ENCODE data around the gene GGA3.
A peak's percentile ranks its signal among the peaks of the same experiment; 100 is the strongest.
"Not testable (repeated sequence)": the region's sequence is repeated elsewhere in the genome, so short reads cannot be mapped to it uniquely, and the experiment has no call there.

The GGA3 gene

GRCh38 chr17:75300280-75300679 lies 38.9 kb upstream of the GGA3 start:
- H4K5ac ChIP-seq (ENCODE audit: low read length): no peak overlapping the region
- WGBS (ENCODE audit: extremely low coverage, insufficient coverage, low lambda C conversion rate): no CpG with 5 or more reads among the region's 7 CpGs
- H2BK15ac ChIP-seq (replicated peaks; ENCODE audit: low read depth): no peak overlapping the region
- H2BK120ac ChIP-seq (ENCODE audit: low read depth, low read length): no peak overlapping the region
- H2AK5ac ChIP-seq (ENCODE audit: low read length): no peak overlapping the region
- H3K27me3 ChIP-seq (ENCODE audit: insufficient read depth, low read length, poor library complexity): no peaks in the 10 kb centered on the region
- H3K4me1 ChIP-seq (ENCODE audit: control insufficient read depth, low read depth, low read length): no peaks in the 10 kb centered on the region
- H3K23ac ChIP-seq (ENCODE audit: low read length): no peak overlapping the region
- no peak overlapping the region for H3K56ac ChIP-seq (ENCODE audit: low read length)
- no peak overlapping the region for H2BK5ac ChIP-seq (ENCODE audit: low read length)
- H3K18ac ChIP-seq (ENCODE audit: low read length): no peak overlapping the region
- no peak overlapping the region for H3K4ac ChIP-seq (ENCODE audit: low read depth, low read length)
- no peak overlapping the region for H3K27ac ChIP-seq (ENCODE audit: low read depth, low read length)
- no peak overlapping the region for H4K8ac ChIP-seq (ENCODE audit: low read depth, low read length)
- H3K79me1 ChIP-seq (ENCODE audit: low read length): no peaks in the 10 kb centered on the region
- no peak overlapping the region for H3K4me3 ChIP-seq (ENCODE audit: low read length)
- no peaks in the 10 kb centered on the region for H3K79me2 ChIP-seq (ENCODE audit: control insufficient read depth, insufficient read depth, low read length)
- DNase-seq: no peak
- H3K9ac ChIP-seq (ENCODE audit: low read length): no peak overlapping the region
- no peak overlapping the region for H3K4me2 ChIP-seq (ENCODE audit: low read length)
- H3K36me3 ChIP-seq (ENCODE audit: control insufficient read depth, insufficient read depth, low read length): no peaks in the 10 kb centered on the region

GRCh38 chr17:75295201-75296158 lies 34.1 kb upstream of the GGA3 start:
- WGBS (ENCODE audit: extremely low coverage, insufficient coverage, low lambda C conversion rate): no CpG with 5 or more reads among the region's 8 CpGs
- no peak overlapping the region for H3K18ac ChIP-seq (ENCODE audit: low read length)
- H3K79me2 ChIP-seq (ENCODE audit: control insufficient read depth, insufficient read depth, low read length): no peaks in the 10 kb centered on the region
- H3K56ac ChIP-seq (ENCODE audit: low read length): no peak overlapping the region
- H2BK5ac ChIP-seq (ENCODE audit: low read length): no peak overlapping the region
- no peak overlapping the region for H2BK120ac ChIP-seq (ENCODE audit: low read depth, low read length)
- H3K4me1 ChIP-seq (ENCODE audit: control insufficient read depth, low read depth, low read length): no peaks in the 10 kb centered on the region
- no peaks in the 10 kb centered on the region for H3K27me3 ChIP-seq (ENCODE audit: insufficient read depth, low read length, poor library complexity)
- H3K4me2 ChIP-seq (ENCODE audit: low read length): no peak overlapping the region
- no peak for DNase-seq
- H4K5ac ChIP-seq (ENCODE audit: low read length): no peak overlapping the region
- H2BK15ac ChIP-seq (replicated peaks; ENCODE audit: low read depth): no peak overlapping the region
- no peak overlapping the region for H3K9ac ChIP-seq (ENCODE audit: low read length)
- no peak overlapping the region for H3K4ac ChIP-seq (ENCODE audit: low read depth, low read length)
- no peak overlapping the region for H4K8ac ChIP-seq (ENCODE audit: low read depth, low read length)
- H3K27ac ChIP-seq (ENCODE audit: low read depth, low read length): no peak overlapping the region
- H3K23ac ChIP-seq (ENCODE audit: low read length): no peak overlapping the region
- H3K4me3 ChIP-seq (ENCODE audit: low read length): no peak overlapping the region
- no peak overlapping the region for H2AK5ac ChIP-seq (ENCODE audit: low read length)
- H3K79me1 ChIP-seq (ENCODE audit: low read length): no peaks in the 10 kb centered on the region
- no peaks in the 10 kb centered on the region for H3K36me3 ChIP-seq (ENCODE audit: control insufficient read depth, insufficient read depth, low read length)

- H4K8ac ChIP-seq (ENCODE audit: low read depth, low read length); H3K79me2 ChIP-seq (ENCODE audit: control insufficient read depth, insufficient read depth, low read length); H3K36me3 ChIP-seq (ENCODE audit: control insufficient read depth, insufficient read depth, low read length); H3K23ac ChIP-seq (ENCODE audit: low read length); H2AK5ac ChIP-seq (ENCODE audit: low read length); H3K4me1 ChIP-seq (ENCODE audit: control insufficient read depth, low read depth, low read length); H3K4me3 ChIP-seq (ENCODE audit: low read length); H2BK120ac ChIP-seq (ENCODE audit: low read depth, low read length); H3K9ac ChIP-seq (ENCODE audit: low read length); H3K4me2 ChIP-seq (ENCODE audit: low read length); H3K18ac ChIP-seq (ENCODE audit: low read length); H3K27me3 ChIP-seq (ENCODE audit: insufficient read depth, low read length, poor library complexity); H2BK5ac ChIP-seq (ENCODE audit: low read length); H3K56ac ChIP-seq (ENCODE audit: low read length); H3K79me1 ChIP-seq (ENCODE audit: low read length); H3K4ac ChIP-seq (ENCODE audit: low read depth, low read length); DNase-seq; H3K27ac ChIP-seq (ENCODE audit: low read depth, low read length); H2BK15ac ChIP-seq (replicated peaks; ENCODE audit: low read depth); H4K5ac ChIP-seq (ENCODE audit: low read length): not testable (repeated sequence)
- no CpG with 5 or more reads among the region's 16 CpGs for WGBS (ENCODE audit: extremely low coverage, insufficient coverage, low lambda C conversion rate)
These were observed 31.5 kb upstream of the GGA3 start for GRCh38 chr17:75292810-75293448.

- H3K18ac ChIP-seq (ENCODE audit: low read length): peak overlapping the region; percentile 14
- peak overlapping the region; percentile 66 for H3K56ac ChIP-seq (ENCODE audit: low read length)
- no peak overlapping the region for H3K4ac ChIP-seq (ENCODE audit: low read depth, low read length)
- H3K27me3 ChIP-seq (ENCODE audit: insufficient read depth, low read length, poor library complexity): no peaks in the 10 kb centered on the region
- H4K5ac ChIP-seq (ENCODE audit: low read length): no peak overlapping the region
- H3K4me1 ChIP-seq (ENCODE audit: control insufficient read depth, low read depth, low read length): no peaks in the 10 kb centered on the region
- H2BK5ac ChIP-seq (ENCODE audit: low read length): no peak overlapping the region
- no peaks in the 10 kb centered on the region for H3K36me3 ChIP-seq (ENCODE audit: control insufficient read depth, insufficient read depth, low read length)
- H4K8ac ChIP-seq (ENCODE audit: low read depth, low read length): no peak overlapping the region
- peak overlapping the region; percentile 67 for H3K9ac ChIP-seq (ENCODE audit: low read length)
- no peak overlapping the region for H2BK15ac ChIP-seq (replicated peaks; ENCODE audit: low read depth)
- no peak overlapping the region for H3K27ac ChIP-seq (ENCODE audit: low read depth, low read length)
- H3K79me2 ChIP-seq (ENCODE audit: control insufficient read depth, insufficient read depth, low read length): no peaks in the 10 kb centered on the region
- WGBS (ENCODE audit: extremely low coverage, insufficient coverage, low lambda C conversion rate): no CpG with 5 or more reads among the region's 26 CpGs
- H3K4me3 ChIP-seq (ENCODE audit: low read length): peak overlapping the region; percentile 49
- no peak overlapping the region for H3K23ac ChIP-seq (ENCODE audit: low read length)
- H2AK5ac ChIP-seq (ENCODE audit: low read length): no peak overlapping the region
- DNase-seq: no peak
- peak overlapping the region; percentile 32 for H2BK120ac ChIP-seq (ENCODE audit: low read depth, low read length)
- peak overlapping the region; percentile 51 for H3K4me2 ChIP-seq (ENCODE audit: low read length)
- no peaks in the 10 kb centered on the region for H3K79me1 ChIP-seq (ENCODE audit: low read length)
These were observed 28.5 kb upstream of the GGA3 start for GRCh38 chr17:75289832-75290337.

- Histone ChIP-seq H4K5ac (ENCODE audit: low read length) (no peak within 1 kb of the TSS), H3K27me3 (ENCODE audit: insufficient read depth, low read length, poor library complexity) (no peaks in the 10 kb centered on the region), H2BK120ac (ENCODE audit: low read depth, low read length) (peak within 1 kb of the TSS; percentile 32), H3K23ac (ENCODE audit: low read length) (no peak within 1 kb of the TSS), H3K27ac (ENCODE audit: low read depth, low read length) (no peak within 1 kb of the TSS), H3K79me2 (ENCODE audit: control insufficient read depth, insufficient read depth, low read length) (no peaks in the 10 kb centered on the region), H3K9ac (ENCODE audit: low read length) (peak within 1 kb of the TSS; percentile 70), H3K36me3 (ENCODE audit: control insufficient read depth, insufficient read depth, low read length) (no peaks in the 10 kb centered on the region), H3K56ac (ENCODE audit: low read length) (peak within 1 kb of the TSS; percentile 86), H3K4ac (ENCODE audit: low read depth, low read length) (no peak within 1 kb of the TSS), H2BK15ac (replicated peaks; ENCODE audit: low read depth) (no peak within 1 kb of the TSS), H2AK5ac (ENCODE audit: low read length) (no peak within 1 kb of the TSS), H4K8ac (ENCODE audit: low read depth, low read length) (no peak within 1 kb of the TSS), H3K18ac (ENCODE audit: low read length) (peak within 1 kb of the TSS; percentile 14), H3K4me3 (ENCODE audit: low read length) (peak within 1 kb of the TSS; percentile 50), H2BK5ac (ENCODE audit: low read length) (no peak within 1 kb of the TSS), H3K79me1 (ENCODE audit: low read length) (no peaks in the 10 kb centered on the region), H3K4me2 (ENCODE audit: low read length) (peak within 1 kb of the TSS; percentile 90), H3K4me1 (ENCODE audit: control insufficient read depth, low read depth, low read length) (no peaks in the 10 kb centered on the region)
- WGBS (ENCODE audit: extremely low coverage, insufficient coverage, low lambda C conversion rate): no CpG with 5 or more reads among the region's 65 CpGs
- DNase-seq: peak; percentile 100
These were observed 27.9 kb upstream of the GGA3 start, which contains the start of gene SLC25A19 for GRCh38 chr17:75289115-75289831. TSS of gene SLC25A19 (minus strand) at chr17:75289433. CDS start at chr17:75286764, 2,669 bp downstream.
